ENCODE data around the gene CCDC33. TPM values are rescaled to one million over a fixed set of nuclear protein-coding genes. Genes with fewer than 3 reads are reported as not detected.

CCDC33 gene
- total RNA-seq, 1 donor from 2014 or later: not detected

GRCh38 chr15:74272812-74273211 lies 36.7 kb downstream of the CCDC33 start:
- Mint-ChIP-seq H3K4me3 (ENCODE audit: low read depth) (no peak overlapping the region), H3K36me3 (ENCODE audit: low read depth) (no peaks in the 10 kb centered on the region), H3K4me1 (ENCODE audit: low read depth) (no peaks in the 10 kb centered on the region), H3K27ac (no peak overlapping the region), H3K27me3 (ENCODE audit: low read depth) (peaks cover 6% of the 10 kb centered on the region), H3K9me3 (no peaks in the 10 kb centered on the region)
- no peak for DNase-seq (ENCODE audit: low spot score)
- intact Hi-C loops (cut with micrococcal nuclease): no loop called here

GRCh38 chr15:74274470-74275038 lies 38.4 kb downstream of the CCDC33 start:
- intact Hi-C loops (cut with micrococcal nuclease): no loop called here
- Mint-ChIP-seq H3K4me3 (ENCODE audit: low read depth) (no peak overlapping the region), H3K27me3 (ENCODE audit: low read depth) (peaks cover 6% of the 10 kb centered on the region), H3K4me1 (ENCODE audit: low read depth) (no peaks in the 10 kb centered on the region), H3K36me3 (ENCODE audit: low read depth) (no peaks in the 10 kb centered on the region), H3K9me3 (no peaks in the 10 kb centered on the region), H3K27ac (no peak overlapping the region)
- DNase-seq (ENCODE audit: low spot score): no peak

- DNase-seq (ENCODE audit: low spot score): no peak
- intact Hi-C loops (cut with micrococcal nuclease): no loop called here
- Mint-ChIP-seq H3K27me3 (ENCODE audit: low read depth) (no peaks in the 10 kb centered on the region), H3K4me1 (ENCODE audit: low read depth) (no peaks in the 10 kb centered on the region), H3K27ac (no peak overlapping the region), H3K36me3 (ENCODE audit: low read depth) (no peaks in the 10 kb centered on the region), H3K9me3 (no peaks in the 10 kb centered on the region), H3K4me3 (ENCODE audit: low read depth) (no peak overlapping the region)
Observed at GRCh38 chr15:74275957-74276356, 39.8 kb downstream of the CCDC33 start.

DNA sequence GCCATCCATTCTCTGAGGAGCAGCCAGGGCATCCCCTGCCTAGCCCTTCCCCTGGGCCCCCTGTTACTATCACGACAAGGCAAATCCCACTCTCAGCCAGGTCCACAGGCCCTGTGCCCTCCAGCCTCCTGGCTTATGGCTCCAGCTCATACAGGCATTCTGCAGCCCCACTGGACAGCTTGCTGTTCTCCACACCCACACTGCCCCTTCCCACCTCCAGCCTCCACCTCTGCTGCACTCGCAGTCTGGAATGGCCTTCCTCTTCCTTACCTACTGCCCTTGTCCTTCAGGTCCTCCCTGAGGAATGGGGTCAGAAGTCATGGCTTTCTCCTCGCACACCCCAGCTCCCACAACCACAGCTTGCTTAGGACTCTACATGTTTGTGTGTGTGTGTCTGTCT lies 40.4 kb downstream of the CCDC33 start:
- intact Hi-C loops (cut with micrococcal nuclease): no loop called here
- Mint-ChIP-seq H3K4me1 (ENCODE audit: low read depth) (no peaks in the 10 kb centered on the region), H3K27ac (no peak overlapping the region), H3K36me3 (ENCODE audit: low read depth) (no peaks in the 10 kb centered on the region), H3K27me3 (ENCODE audit: low read depth) (no peaks in the 10 kb centered on the region), H3K4me3 (ENCODE audit: low read depth) (no peak overlapping the region), H3K9me3 (no peaks in the 10 kb centered on the region)
- DNase-seq (ENCODE audit: low spot score): no peak

DNA sequence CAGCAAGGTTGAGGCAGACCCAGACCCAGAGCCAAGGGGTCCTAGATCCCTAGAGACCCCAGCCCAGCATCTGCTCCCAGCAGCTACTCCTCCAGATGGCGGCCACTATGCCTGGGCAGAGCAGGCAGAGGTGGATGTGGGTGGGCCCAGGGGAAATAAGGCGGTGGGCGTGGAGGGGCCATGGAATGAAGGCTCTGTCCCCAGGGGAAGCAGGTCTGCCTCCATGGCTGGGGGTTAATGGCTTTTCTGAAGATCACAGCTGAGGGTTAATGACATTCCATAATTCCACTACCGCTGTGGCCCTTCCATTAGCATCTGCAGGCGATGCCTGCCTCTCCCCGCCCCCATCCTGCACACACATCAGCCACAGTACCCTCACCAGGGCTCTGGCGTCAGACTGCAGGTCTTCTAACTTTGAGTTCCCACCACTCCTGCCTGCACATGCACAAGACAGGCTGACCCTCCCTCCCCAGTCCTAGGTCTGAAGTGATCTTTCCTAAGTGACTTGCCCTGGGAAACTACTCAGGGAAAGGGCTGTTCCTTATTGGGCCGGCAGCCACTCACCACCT lies 41.2 kb downstream of the CCDC33 start:
- H3K27me3 Mint-ChIP-seq (ENCODE audit: low read depth): peaks cover 2% of the 10 kb centered on the region

DNA sequence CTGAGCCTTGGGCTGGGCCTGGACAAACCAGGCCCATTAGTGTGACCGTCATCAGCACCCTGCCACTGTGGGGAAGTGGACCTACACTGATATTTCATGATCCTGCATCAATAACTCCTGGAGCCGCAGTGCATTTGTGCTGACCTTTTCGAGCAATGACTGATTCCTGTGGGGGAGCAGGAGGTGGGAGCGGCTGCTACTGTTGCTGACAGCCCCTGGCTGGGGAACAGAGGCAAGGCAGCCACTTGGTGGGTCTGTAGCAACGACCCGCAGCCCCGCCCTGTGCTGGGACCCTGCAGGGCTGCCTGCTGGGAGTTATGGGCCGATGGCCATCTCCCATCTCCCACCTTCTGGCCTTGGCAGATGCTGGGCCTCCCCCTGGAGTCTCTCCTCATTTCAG lies 42.1 kb downstream of the CCDC33 start:
- no peak for DNase-seq (ENCODE audit: low spot score)
- H3K27ac Mint-ChIP-seq: no peak overlapping the region
- H3K36me3 Mint-ChIP-seq (ENCODE audit: low read depth): no peaks in the 10 kb centered on the region
- peaks cover 2% of the 10 kb centered on the region for H3K27me3 Mint-ChIP-seq (ENCODE audit: low read depth)
- no peaks in the 10 kb centered on the region for H3K9me3 Mint-ChIP-seq
- H3K4me1 Mint-ChIP-seq (ENCODE audit: low read depth): no peaks in the 10 kb centered on the region
- no peak overlapping the region for H3K4me3 Mint-ChIP-seq (ENCODE audit: low read depth)
- intact Hi-C loops (cut with micrococcal nuclease): no loop called here

More for the DNA sequence above, 41.2 kb downstream of the CCDC33 start:
- no peaks in the 10 kb centered on the region for H3K36me3 Mint-ChIP-seq (ENCODE audit: low read depth)
- intact Hi-C loops (cut with micrococcal nuclease): no loop called here
- H3K4me3 Mint-ChIP-seq (ENCODE audit: low read depth): no peak overlapping the region
- H3K4me1 Mint-ChIP-seq (ENCODE audit: low read depth): no peaks in the 10 kb centered on the region
- no peak for DNase-seq (ENCODE audit: low spot score)
- no peak overlapping the region for H3K27ac Mint-ChIP-seq
- no peaks in the 10 kb centered on the region for H3K9me3 Mint-ChIP-seq

DNA sequence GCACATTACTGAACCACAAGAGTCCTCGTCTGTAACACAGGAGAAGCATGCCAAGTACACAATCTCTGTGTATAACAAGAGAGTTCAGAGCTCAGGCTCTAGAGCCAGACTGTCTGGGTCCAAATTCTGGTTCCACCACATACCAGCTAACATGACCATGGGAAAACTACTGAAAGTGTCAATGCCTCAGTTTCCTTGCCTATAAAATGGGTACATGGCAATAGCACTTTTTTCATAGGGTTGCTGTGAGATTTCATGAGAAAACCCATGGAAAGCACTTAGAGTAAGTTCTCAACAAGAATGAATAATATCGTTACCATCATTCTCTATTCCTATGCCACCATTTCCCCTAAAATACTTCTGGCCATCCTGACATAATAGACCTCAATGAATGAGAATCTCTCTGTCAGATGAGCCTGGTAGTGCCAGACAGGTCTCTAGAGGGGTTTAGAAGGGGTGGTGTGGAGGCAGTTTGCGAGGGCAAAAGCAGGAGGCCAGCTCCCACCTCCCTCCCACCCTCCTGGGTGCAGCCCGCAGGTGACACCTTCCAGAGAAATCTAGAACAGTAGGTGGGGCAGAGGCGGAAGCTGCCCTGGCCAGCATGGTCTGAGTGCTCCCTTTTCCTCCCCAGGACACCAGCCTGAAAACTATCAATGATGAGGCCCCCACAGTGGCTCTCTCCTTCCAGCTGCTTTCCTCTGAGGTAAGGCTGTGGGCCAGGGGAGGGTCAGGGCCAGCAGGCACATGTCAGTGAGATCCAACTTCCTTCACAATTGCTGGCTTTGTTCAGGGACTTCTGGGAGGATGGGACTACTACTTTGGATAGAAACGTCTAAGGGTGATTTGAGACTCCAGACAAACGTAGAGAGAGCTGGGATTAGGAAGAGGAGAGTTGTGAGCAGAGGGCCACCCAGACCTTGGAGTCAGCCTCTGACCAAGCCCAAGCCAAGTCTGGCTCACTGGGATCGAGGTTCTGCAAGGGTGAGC lies 45.3 kb downstream of the CCDC33 start:
- no peak overlapping the region for H3K27ac Mint-ChIP-seq
- DNase-seq (ENCODE audit: low spot score): no peak
- no peaks in the 10 kb centered on the region for H3K9me3 Mint-ChIP-seq
- H3K27me3 Mint-ChIP-seq (ENCODE audit: low read depth): peaks cover 11% of the 10 kb centered on the region
- H3K36me3 Mint-ChIP-seq (ENCODE audit: low read depth): no peaks in the 10 kb centered on the region
- intact Hi-C loops (cut with micrococcal nuclease): no loop called here
- no peak overlapping the region for H3K4me3 Mint-ChIP-seq (ENCODE audit: low read depth)
- H3K4me1 Mint-ChIP-seq (ENCODE audit: low read depth): no peaks in the 10 kb centered on the region

GRCh38 chr15:74283368-74283767 lies 47.2 kb downstream of the CCDC33 start:
- Mint-ChIP-seq H3K27ac (no peak overlapping the region), H3K27me3 (ENCODE audit: low read depth) (peaks cover 14% of the 10 kb centered on the region), H3K4me3 (ENCODE audit: low read depth) (no peak overlapping the region), H3K9me3 (no peaks in the 10 kb centered on the region), H3K4me1 (ENCODE audit: low read depth) (no peaks in the 10 kb centered on the region), H3K36me3 (ENCODE audit: low read depth) (no peaks in the 10 kb centered on the region)
- intact Hi-C loops (cut with micrococcal nuclease): no loop called here
- DNase-seq (ENCODE audit: low spot score): no peak

DNA sequence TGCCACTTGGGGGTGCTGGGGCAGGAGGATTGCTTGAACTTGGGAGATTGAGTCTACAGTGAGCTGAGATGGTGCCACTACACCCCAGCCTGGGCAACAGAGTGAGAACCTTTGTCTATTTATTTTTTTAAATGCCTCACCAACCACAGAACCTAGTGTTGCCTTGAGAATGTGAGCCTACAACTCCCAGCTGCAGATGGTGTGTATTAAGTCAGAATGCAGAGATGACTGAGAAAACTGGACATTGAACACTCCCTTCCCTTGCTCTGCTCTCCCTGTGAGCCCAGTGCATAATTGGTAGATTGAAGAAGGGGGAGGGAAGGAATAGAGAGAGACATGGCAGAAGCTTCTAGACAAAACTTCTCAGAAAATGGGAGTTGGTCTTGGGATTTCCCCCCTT lies 53.5 kb downstream of the CCDC33 start:
- Mint-ChIP-seq H3K27ac (no peak overlapping the region), H3K27me3 (ENCODE audit: low read depth) (peaks cover 7% of the 10 kb centered on the region), H3K9me3 (no peaks in the 10 kb centered on the region), H3K36me3 (ENCODE audit: low read depth) (no peaks in the 10 kb centered on the region), H3K4me1 (ENCODE audit: low read depth) (peaks cover 12% of the 10 kb centered on the region), H3K4me3 (ENCODE audit: low read depth) (no peak overlapping the region)
- intact Hi-C loops (cut with micrococcal nuclease): no loop called here
- DNase-seq (ENCODE audit: low spot score): no peak

DNA sequence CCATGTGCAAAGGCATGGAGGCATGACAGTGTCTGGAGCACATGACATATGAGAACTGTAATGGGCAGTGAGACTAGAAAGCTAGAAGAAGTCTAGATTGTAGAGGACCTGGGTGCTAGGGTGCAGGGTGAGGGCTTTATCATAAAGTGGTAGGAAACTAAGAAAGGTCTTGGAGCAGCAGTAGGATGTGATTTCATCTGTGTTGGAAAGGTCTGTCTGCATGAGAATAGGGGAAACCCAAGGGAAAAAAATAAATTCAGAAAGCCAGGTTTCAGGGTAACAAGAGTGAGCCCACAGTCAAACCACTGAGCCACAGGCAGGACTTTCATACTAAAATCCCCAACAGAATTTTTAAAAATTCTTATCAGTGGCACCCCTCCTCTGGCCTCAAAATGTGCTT lies 54.5 kb downstream of the CCDC33 start:
- Mint-ChIP-seq H3K27ac (peak overlapping the region; percentile 78), H3K27me3 (ENCODE audit: low read depth) (peaks cover 10% of the 10 kb centered on the region), H3K4me1 (ENCODE audit: low read depth) (peaks cover 12% of the 10 kb centered on the region), H3K4me3 (ENCODE audit: low read depth) (no peak overlapping the region), H3K36me3 (ENCODE audit: low read depth) (no peaks in the 10 kb centered on the region), H3K9me3 (no peaks in the 10 kb centered on the region)
- intact Hi-C loops (cut with micrococcal nuclease): no loop called here
- no peak for DNase-seq (ENCODE audit: low spot score)

DNA sequence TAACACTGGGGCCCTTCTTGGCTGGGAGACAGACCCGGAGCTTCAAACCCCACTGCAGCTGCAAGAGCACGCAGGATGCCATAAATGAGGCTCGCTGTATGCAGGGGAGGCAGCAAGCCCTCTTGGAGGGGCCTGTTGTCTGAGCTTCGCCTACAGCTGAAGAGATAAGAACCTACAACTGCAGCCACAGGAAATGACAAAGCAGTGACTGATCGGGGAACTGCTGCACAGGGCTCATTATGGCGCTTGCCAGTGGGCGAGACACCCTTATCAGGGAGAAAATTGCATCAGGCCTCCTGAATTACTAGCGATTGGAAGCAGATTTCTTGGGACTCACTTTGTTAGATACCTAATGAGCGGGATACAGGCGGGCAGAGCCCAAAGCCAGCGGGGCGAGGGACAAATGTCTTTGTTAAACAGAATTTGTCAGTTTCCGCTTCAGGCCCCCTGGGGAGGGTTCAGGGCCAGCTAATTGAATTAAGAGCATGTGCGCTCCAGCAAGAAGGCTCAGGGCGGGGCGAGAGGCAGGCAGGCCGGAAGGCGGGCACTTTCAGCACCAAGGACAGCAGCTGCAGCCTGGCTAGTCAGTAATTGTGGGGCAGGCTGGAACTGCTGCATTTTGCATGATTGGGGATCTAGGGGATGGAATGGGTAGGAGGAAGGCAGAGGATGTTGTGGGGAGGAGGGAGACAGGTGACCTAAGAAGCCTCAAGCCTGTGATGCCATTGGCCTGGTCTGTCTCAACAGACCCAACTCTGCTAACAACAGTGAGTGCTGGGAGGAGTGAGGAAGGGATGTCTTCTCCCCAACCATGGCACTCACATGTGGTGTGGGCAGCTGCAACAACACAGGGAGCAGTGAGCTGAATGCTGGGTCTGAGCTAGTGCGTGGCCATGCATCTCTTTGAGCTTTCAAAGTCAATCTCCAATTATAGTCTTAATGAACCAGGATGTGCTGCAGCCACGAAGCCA lies 55.3 kb downstream of the CCDC33 start:
- Mint-ChIP-seq H3K4me3 (ENCODE audit: low read depth) (peak overlapping the region; percentile 22), H3K4me1 (ENCODE audit: low read depth) (peaks cover 12% of the 10 kb centered on the region), H3K36me3 (ENCODE audit: low read depth) (no peaks in the 10 kb centered on the region), H3K9me3 (no peaks in the 10 kb centered on the region), H3K27me3 (ENCODE audit: low read depth) (peaks cover 10% of the 10 kb centered on the region), H3K27ac (peak overlapping the region; percentile 78)
- intact Hi-C loops (cut with micrococcal nuclease): no loop called here
- peak; percentile 73 for DNase-seq (ENCODE audit: low spot score)

- no peak overlapping the region for H3K4me3 Mint-ChIP-seq (ENCODE audit: low read depth)
- peaks cover 12% of the 10 kb centered on the region for H3K4me1 Mint-ChIP-seq (ENCODE audit: low read depth)
- intact Hi-C loops (cut with micrococcal nuclease): no loop called here
- H3K9me3 Mint-ChIP-seq: no peaks in the 10 kb centered on the region
- DNase-seq (ENCODE audit: low spot score): no peak
- peaks cover 8% of the 10 kb centered on the region for H3K27me3 Mint-ChIP-seq (ENCODE audit: low read depth)
- no peaks in the 10 kb centered on the region for H3K36me3 Mint-ChIP-seq (ENCODE audit: low read depth)
- no peak overlapping the region for H3K27ac Mint-ChIP-seq
Observed at GRCh38 chr15:74293021-74293810, 57.1 kb downstream of the CCDC33 start.
